ENCODE data around the gene TC2N. TPM values are rescaled to one million over a fixed set of nuclear protein-coding genes. Genes with fewer than 3 reads are reported as not detected.
"Not testable (repeated sequence)": the region's sequence is repeated elsewhere in the genome, so short reads cannot be mapped to it uniquely, and the experiment has no call there.

The TC2N gene
- total RNA-seq, 1 donor from 2014 or later, result 5.7 TPM

DNA sequence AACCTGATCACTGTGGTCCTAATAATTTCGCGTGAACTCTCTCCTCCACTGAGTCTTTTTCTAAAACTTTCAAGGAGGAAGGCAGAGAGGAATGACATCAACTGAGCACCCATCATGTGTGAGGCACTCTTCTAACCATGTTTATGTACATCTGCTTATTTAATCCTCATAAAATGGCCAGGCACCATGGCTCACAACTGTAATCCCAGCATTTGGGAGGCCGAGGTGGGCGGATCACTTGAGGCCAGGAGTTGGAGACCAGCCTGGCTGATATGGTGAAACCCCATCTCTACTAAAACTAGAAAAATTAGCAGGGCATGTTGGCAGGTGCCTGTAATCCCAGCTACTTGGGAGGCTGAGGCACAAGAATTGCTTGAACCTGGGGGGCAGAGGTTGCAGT is 4.1 kb upstream of the TC2N start:
- FAIRE-seq, result not testable (repeated sequence)

DNA sequence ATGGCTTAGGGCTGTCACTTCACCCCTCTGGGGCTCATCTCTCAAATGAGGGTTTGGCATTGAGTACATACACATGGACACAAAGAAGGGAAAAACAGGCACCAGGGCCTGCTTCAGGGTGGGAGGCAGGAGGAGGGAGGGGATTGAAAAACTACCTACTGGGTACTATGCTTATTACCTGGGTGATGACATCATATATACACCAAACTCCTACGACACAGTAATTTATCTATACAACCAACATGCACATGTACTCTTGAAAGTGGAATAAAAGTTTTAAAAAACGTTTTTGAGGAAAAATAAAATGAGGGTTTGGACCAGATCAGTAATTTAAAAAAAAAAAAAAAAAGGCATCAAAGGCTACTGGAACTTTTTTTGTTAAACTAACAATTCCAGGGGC is 3.6 kb upstream of the TC2N start:
- FAIRE-seq (no peak), DNase-seq (ENCODE audit: low spot score in 2 of 2) (no peak)

More for the DNA sequence above, 4.1 kb upstream of the TC2N start:
- not testable (repeated sequence) for DNase-seq (ENCODE audit: low spot score in 2 of 2)

DNA sequence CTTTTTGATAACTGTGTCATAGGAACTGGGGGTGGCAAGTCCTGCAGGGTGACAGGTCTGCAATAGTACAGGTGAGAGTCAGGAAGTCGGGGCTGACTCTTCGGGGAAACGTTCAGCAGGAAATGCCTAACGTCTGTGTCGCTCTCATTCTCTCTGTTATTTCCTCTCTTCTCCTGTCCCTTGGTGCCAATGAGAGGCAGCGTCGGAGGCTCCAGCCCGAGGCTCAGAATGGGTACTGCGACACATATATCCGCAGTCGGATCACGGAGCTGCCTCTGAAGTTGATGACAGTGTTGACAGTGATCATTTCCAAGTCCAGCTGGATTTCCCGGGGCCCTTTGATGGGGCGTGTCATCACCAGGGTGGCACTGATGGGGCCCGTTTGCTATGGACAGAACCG is 2.7 kb upstream of the TC2N start:
- no peak for DNase-seq (ENCODE audit: low spot score in 2 of 2)
- FAIRE-seq, result no peak

DNA sequence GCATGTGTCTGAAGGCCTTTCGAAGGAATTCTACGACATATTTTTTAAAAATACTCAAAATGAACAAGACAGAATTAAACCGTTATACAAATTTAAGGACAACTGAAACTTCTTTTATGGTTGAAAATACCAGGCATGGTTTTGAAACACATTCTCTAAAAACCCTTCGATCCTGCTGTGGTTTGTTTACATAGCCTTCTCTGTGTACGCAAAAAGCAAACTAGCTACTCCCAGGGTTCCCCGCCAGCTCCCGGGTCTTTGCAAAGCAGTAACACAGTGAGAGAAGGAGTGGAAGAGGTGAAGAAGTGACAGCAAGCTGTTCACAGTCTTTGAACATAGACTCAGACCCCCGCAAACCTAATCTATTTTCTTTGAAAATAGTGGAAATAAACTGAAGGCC is 2.2 kb upstream of the TC2N start:
- FAIRE-seq, result no peak
- no peak for DNase-seq (ENCODE audit: low spot score in 2 of 2)

DNA sequence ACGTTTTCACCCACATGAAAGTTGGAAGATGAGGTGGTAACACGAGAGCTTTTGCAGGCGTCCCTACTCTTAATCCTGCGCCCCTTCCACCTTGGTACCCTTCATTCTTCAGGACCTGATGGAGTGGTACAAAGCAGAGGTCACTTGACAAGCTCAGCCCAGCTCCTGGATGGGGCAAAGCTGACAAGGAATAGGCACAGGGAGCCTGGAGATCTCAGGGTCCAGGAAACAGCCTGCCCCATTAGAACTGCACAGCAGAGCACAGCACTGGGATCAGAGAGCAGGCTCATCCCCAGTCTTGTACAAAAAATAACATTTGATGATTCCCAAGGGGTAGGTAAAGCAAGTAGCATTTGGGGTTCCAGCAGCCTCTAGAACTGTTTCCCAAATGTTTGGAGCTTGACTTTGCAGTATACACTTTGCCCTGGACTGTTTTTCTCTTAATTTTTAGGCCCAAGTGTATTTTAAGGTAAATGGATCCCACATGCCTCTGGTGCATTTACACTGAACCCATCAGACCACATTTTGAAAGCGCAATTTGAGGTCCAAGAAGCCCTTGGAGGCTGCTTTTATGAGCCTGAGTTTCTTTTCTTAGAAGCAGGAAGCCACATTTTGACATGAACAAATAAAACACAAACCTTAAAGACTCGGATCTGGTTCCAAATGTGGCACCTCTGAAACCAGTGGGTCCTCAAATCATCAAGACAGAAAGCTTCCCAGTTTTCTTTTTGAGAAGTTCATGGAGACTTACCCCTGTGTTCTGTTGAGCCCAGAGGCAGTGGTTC is 633 bp downstream of the TC2N start:
- DNase-seq (ENCODE audit: low spot score in 2 of 2) (no peak), FAIRE-seq (no peak)

DNA sequence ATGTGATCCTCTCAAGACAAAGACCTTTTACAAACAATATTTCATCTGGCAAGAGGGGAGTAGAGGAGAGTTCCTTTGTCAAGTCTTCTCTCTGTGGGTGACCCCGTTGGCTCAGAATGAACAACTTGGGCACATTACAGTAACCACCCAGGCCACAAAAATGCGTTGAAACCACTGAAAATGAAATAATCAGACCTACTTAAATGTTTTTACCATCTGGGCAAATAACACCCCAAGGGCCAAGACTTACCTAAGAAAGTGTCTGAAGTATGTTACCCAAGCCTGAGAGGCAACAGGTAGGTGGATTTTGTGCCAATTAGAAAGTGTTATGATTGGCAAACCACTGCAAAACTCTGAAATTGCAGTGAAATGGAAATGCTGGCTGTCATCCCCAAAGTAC is 1.3 kb downstream of the TC2N start:
- no peak for DNase-seq (ENCODE audit: low spot score in 2 of 2)
- no peak for FAIRE-seq

DNA sequence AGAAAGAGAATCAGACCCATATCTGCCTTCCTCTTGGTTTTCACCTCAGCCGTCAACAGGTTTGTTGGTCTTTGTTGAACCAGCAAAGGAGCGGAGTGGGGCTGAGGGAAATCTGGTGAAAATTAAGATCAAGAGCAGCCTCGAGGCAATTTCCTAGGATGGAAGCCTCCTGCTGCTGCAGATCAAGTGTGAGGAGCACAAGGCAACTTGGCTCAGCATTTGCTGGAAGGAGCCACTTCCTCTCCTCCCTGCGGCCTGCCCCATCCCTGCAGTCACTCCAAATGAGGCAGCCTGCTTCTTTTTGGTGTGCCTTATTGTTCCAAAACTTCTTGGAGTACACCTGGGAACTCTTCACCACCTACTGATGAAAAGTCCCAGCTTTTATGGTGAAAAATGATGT is 4.9 kb downstream of the TC2N start:
- DNase-seq (ENCODE audit: low spot score in 2 of 2) (no peak), FAIRE-seq (no peak)

DNA sequence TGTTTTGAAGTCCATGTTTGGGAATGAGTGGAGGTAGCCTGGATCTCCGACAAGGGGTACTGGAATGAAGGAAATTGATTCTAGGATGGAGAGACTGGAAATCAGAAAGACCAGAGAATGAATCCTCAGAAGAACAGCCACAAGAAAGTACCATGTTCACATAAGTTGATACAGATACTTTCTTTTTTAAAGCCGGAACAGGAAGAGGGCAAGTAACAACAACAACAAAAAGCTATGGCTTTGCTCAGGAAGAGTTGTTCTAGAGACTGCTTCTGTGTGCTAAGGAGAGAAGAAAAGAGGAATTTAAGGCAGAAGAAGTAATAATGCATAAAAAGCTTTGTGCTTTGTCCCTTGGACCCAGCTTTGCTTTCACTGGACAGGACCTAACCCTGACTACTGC is 6.2 kb downstream of the TC2N start:
- DNase-seq (ENCODE audit: low spot score in 2 of 2), result no peak
- no peak for FAIRE-seq

DNA sequence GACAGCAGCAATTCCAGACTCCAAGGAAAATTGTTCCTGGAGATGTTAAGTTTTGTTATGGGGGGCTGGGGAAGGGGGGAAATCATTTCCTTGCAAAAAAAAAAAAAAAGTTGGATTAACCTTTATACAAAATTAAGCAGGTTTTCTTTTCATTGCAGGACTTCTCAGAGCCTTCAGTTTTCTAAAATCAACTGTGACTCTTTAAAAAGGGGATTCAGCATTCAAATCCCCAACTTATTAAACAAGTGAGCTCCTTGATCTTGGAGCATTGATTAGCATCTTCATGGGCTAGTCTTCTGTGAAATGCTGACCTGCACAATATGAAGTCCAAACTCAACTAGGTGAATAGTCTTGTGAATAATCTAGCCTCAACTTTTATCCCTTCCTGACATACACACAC is 7.1 kb downstream of the TC2N start:
- DNase-seq (ENCODE audit: low spot score in 2 of 2) (no peak), FAIRE-seq (no peak)

DNA sequence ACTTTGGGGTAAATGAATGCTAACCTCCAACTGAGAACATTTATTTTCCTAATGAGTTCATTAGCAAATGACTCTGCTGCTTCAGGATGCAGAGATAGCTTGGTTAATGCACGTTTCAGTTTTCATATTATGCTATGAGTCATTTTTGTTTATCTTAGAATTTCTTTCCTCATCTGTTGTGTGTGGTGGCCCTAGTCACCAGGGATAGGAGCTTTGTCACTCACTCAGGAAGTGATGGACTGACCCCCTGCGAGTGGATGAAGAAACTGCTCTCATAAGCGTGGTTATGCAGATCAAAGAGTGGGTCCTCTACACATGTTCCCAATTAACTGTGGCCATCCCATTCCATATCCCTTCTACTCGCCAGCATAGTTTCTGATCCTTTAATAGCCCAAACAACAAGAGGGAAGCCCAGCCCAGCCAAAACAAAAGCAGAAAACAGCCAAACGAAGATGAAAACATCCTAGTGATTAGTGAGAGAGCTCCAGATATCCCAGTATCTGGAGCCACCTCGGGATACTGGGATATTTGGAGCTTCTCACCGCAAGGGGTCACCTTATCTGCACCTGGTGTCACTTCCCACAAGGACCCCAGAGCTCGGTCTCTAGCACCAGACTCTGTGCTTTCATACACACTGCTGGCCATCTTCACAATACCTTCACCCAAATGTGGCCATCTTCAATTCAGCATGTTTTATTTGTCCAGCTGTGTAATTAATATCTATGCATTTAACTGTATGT is 8.6 kb downstream of the TC2N start:
- DNase-seq (ENCODE audit: low spot score in 2 of 2) (no peak), FAIRE-seq (no peak)

DNA sequence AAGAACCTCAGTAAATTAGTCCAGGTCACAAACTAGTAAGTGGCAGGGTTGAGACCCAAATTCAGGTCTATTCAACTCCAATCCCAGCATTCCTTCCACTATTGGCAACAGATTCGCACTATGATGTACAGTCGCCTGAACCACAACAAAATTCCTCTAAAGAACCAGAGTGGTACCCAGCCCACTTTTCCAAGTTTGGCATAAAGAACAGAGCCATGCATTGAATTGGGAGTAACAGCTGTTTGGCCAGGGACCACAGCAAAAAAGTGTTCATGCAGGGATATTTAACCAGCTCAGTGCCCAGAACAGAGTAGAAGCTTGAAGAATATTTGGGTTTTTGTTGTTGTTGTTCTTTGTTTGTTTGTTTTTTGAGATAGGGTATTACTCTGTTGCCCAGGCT is 9.7 kb downstream of the TC2N start:
- FAIRE-seq (no peak), DNase-seq (ENCODE audit: low spot score in 2 of 2) (no peak)

DNA sequence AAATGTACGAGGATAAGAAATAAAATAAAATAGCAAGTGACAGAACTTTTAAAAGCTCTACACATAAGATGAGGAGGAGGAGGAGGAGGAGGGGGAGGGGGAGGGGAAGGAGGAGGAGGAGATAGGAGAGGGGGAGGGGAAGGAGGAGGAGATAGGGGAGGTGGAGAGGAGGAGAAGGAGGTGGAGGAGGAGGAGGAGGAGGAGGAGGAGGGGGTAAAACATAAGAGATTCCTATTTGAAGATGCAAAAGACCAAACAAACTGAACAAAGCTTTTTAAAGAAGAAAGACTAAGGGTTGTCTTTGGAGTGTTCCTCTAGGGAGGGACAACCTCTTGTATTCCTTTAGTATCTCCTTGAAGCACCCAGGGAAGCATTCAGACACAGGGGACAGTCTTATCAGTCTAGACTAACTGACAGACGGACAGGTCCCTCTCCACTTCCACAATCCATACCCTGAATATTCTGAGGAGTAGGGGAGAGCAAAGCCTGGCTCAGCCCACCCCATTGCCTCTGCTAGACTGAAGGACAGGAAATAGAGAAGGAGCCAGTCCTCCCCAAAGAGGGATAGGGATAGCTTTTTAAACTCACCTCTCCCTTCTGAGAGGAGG is 12.9 kb downstream of the TC2N start:
- FAIRE-seq, result no peak

DNA sequence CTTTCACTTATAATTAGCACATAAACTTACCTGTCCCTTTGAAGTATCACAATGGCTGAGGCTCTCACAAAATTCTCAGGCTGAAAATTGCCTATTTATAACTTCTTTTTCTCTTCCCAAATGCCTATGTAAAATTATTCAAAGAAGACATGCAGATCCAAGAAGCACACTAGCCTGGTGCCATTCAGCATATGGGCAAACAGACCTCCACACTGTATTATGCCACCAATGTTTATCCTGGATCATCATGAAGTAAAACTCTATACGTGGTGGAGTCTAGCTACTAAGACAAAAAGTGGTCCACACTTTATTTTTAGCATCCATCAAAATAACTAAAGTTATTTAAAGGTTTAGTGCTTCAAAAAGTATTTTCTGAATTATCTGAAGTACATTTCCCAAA is 15.8 kb downstream of the TC2N start:
- no peak for DNase-seq (ENCODE audit: low spot score in 2 of 2)
- FAIRE-seq, result no peak

More for the DNA sequence above, 12.9 kb downstream of the TC2N start:
- no peak for DNase-seq (ENCODE audit: low spot score in 2 of 2)

DNA sequence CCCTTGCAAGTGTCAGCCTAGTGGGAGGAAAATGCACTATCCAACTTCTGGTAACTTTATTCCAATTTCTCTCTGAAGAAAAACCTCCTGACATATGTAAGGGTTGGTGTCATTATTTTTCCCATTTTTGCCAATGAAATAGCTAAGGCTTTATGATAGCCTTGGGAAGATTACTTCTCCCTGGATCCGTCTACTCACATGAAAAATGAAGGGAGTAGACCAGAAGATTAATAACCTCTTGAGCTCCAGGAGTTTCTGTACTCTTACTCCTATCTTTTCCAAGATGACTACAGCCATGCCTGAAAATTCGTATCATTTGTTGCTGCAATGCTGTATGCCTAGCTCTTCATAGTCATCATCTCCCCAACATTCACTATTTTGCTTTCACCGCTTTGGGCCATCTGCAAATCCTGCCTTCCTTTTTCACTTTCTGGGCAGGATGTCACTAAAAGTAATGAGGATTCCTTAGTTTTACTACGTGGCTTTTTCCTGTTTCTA is 18.8 kb downstream of the TC2N start:
- DNase-seq (ENCODE audit: low spot score in 2 of 2) (no peak), FAIRE-seq (no peak)

DNA sequence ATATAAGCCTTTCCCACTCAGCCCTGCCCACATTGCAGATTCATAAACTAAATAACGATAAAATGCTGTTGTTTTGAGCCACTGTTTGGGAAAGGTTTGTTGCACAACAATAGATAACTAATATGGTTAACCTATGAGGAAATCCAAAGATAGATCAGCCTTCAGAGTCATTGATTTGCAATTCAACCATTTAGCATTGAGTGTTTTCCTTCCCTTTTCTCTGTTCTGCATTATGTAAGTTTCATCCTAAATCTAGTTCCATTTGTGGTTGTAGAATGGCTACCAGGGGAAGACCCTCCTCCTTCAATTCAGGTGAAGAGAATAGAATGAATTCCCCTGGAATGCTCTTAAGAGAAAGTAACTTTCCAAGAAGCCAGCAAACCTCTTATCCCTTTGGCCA is 19.6 kb downstream of the TC2N start:
- DNase-seq (ENCODE audit: low spot score in 2 of 2), result no peak
- no peak for FAIRE-seq

DNA sequence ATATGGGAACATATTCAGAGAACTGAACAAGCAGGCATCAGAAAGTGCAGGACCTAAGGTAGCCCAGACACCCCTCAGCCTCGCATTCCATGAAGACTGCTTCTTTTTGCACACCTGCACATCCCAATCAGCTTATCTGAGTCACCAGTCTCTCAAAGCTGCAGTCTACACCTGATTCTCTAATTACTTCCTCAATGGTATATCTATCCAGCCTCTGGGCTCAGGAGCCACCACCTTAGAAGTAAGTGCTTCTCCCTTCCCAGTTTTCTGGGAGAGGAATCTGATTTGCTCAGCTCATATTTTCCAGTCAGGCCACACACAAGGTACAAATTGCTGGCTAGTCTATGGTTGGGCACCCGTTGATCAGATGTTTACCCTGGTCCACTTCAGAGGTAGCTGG is 21.7 kb downstream of the TC2N start:
- no peak for FAIRE-seq
- DNase-seq (ENCODE audit: low spot score in 2 of 2), result no peak

DNA sequence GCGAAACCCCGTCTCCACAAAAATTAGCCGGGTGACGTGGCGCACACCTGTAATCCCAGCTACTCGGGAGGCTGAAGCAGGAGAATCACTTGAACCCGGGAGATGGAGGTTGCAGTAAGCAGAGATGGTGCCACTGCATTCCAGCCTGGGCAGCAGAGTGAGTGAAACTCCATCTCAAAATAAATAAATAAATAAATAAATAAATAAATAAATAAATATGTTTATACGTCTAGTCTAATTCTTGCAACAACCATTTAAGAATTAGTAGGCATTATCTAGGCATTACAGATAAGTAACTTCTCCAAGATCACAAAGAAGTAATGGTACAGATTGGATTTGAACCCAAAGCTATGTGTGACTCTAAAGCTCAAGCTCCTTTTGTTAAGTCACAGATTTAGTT is 22.3 kb downstream of the TC2N start:
- not testable (repeated sequence) for FAIRE-seq; DNase-seq (ENCODE audit: low spot score in 2 of 2)

DNA sequence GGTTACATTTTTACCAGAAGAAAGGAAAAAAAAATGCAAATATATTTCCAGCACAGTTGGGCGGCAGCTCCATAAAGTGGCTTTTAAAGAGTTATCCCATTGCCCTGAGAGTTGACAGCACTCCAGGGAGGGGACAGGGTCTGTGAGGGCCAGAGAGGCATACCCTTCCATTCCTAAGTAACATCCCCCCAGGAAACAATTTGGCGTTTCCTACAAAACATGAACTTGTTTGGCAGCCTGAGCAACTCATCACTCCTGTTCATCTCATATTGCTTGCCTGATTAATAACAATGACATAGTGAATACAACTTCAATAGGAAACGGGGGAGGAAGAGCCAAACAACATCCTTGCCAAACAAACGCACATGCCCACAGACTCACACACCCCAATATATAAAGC is 23.3 kb downstream of the TC2N start:
- DNase-seq (ENCODE audit: low spot score in 2 of 2) (no peak), FAIRE-seq (no peak)

DNA sequence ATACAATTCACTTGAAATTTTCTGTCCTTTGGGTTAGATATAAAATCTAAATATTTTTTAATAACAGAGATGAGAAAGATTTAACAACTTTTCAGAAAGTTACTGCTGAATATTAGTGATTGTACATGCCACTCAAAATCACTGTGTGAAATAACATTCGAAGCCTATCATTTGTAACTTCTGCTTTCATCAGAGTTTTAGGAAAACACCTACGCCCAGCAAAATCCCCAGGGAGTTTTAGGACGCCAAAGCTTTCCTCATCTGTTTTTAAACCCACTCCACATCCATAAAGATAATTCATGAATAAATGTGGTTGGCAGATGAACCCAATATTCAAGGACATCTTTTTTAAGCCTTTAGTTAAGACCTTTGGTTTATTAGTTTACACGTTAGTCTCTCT is 23.9 kb downstream of the TC2N start:
- FAIRE-seq (no peak), DNase-seq (ENCODE audit: low spot score in 2 of 2) (no peak)

DNA sequence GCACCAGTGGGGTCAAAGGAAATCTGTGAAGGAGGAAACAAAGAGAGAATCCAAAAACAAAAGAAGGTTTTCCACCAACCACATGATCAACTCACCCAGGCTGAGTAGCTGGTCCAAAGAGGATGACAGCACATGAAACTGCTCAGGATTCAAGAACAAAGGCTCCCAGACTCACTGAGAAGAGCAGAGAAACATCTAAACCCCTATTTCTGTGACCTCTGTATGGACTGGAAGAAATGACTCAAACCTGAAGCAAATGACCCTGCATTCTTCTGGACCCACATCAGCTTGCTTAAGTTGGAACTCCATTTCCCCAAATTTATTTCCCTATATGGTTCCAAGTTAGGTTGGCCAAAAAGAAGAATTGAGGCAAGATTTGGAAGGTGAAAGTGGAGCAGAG is 26.3 kb downstream of the TC2N start:
- FAIRE-seq, result no peak
- DNase-seq (ENCODE audit: low spot score in 2 of 2), result no peak

DNA sequence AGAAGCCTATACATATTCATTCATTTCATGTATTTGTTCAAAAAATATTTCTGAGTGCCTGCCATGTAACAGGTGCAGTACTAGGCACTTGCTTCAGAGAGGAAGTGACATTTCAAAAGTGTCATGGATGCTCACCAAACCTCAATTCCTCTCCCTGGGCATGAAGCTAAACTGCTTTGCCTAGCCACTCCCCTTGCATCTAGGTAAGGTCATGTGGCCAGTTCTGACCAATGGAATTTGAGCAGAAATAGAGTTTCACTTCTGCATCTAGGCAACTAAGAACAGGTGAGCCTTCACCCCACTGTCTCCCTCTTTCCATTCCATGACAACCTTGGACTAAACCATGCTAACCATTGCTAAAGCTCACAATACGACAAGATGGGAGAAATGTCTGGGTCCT is 27.6 kb downstream of the TC2N start:
- no peak for FAIRE-seq
- no peak for DNase-seq (ENCODE audit: low spot score in 2 of 2)

DNA sequence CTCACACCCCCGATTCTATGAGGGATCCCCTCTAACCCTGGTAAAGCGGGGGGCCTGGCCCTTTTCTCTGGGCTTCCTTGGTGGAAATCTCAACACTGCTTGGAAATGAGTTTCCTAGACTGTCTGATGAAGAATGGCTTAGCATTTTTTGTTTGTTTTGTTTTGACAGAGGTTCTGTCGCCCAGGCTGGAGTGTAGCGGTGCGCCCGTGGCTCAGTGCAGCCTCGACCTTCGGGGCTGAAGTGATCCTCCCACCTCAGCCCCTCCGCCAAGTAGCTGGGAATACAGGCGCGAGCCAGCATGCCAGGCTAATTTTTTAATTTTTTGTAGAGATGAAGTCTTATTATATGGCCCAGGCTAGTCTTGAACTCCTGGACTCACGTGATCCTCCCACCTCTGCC is 30.3 kb downstream of the TC2N start:
- FAIRE-seq, result no peak
- DNase-seq (ENCODE audit: low spot score in 2 of 2), result no peak

All from frontal cortex (tissue), 4 donors.